HepG2 (cell line): ENCODE results near the gene TMEM158. TPM values are rescaled to one million over a fixed set of nuclear protein-coding genes. Genes with fewer than 3 reads are reported as not detected.
A peak's percentile ranks its signal among the peaks of the same experiment; 100 is the strongest.

Experiments used
- ATAC-seq: fragments of 200-7000 bp; cut with Tn5 transposase; 3 replicates; pipeline ENCODE4 v1.9.1; 2020; ENCODE audit warnings: mild to moderate bottlenecking, moderate library complexity
- BruUV-seq: library from RNA; stranded (reverse); fragments of 400-500 nt; replicated peaks from 2 replicates; lab custom pipeline; 2021; lab: Mats Ljungman, UMichigan
- CTCF ChIA-PET: fragments of 300-600 bp; formaldehyde crosslinking; extraction: SDS; loops from one replicate; lab custom pipeline; 2021; ENCODE audit warnings: low total read pairs, inconsistent platforms, low intra/inter-chr PET ratio; lab: Yijun Ruan, JAX
- POLR2A ChIA-PET: fragments of 350-600 bp; sonication (Branson Sonifier 250); formaldehyde crosslinking; loops from one replicate; lab custom pipeline; 2020; ENCODE audit warnings: antibody characterized with exemption, inconsistent platforms; lab: Yijun Ruan, JAX
- DNase-seq: peaks from one replicate; pipeline ENCODE4 v3.0.0-alpha.2; 2015; ENCODE audit warnings: low spot score
- FAIRE-seq: peaks from 3 replicates; lab custom pipeline; 2011; peaks lifted over from hg19 to GRCh38; lab: Jason Lieb, UNC
- H2AFZ ChIP-seq: one replicate; pipeline ENCODE4 v1.6.1; 2011; ENCODE audit warnings: low read length, inconsistent platforms
- H3K27ac ChIP-seq: fragments of 300-600 bp; 3 replicates; pipeline ENCODE4 v1.8.0; 2011; ENCODE audit warnings: mixed run types, mild to moderate bottlenecking, mixed read lengths, low read length, inconsistent platforms; ENCODE audit not compliant: insufficient read depth; ENCODE audit errors: extremely low read length
- H3K27me3 ChIP-seq, 2 experiments: fragments of 200-600 bp in 1 of 2; 2 replicates in 1 of 2; 3 replicates in 1 of 2; pipeline versions ENCODE4 v1.6.0 to v1.8.0; 2011; ENCODE audit warnings: low read length in 2 of 2, mild to moderate bottlenecking in 2 of 2, moderate library complexity in 2 of 2, inconsistent platforms in 1 of 2; ENCODE audit not compliant: insufficient read depth in 2 of 2, control insufficient read depth in 1 of 2
- H3K36me3 ChIP-seq, 2 experiments: fragments of 200-600 bp in 1 of 2; replicated peaks in 1 of 2; 2 replicates in 1 of 2; 3 replicates in 1 of 2; pipeline versions ENCODE4 v1.5.1 to v1.8.0; 2011; ENCODE audit warnings: low read length in 2 of 2, inconsistent platforms in 1 of 2; ENCODE audit not compliant: insufficient read depth in 2 of 2, control insufficient read depth in 1 of 2
- H3K4me1 ChIP-seq: 2 replicates; pipeline ENCODE4 v1.5.1; 2012; ENCODE audit warnings: low read length, inconsistent platforms; ENCODE audit not compliant: insufficient read depth
- H3K4me2 ChIP-seq: 2 replicates; pipeline ENCODE4 v1.6.0; 2011; ENCODE audit warnings: low read depth, low read length, inconsistent platforms
- H3K4me3 ChIP-seq, 3 experiments: fragments of 200-600 bp in 1 of 3; sonication (generic), shearing (Covaris generic) in 1 of 3; replicated peaks in 1 of 3; 2 replicates each; pipeline ENCODE4 v1.5.1; 2011 to 2016; ENCODE audit warnings: low read length in 3 of 3, inconsistent platforms in 2 of 3, low read depth in 2 of 3, mild to moderate bottlenecking in 2 of 3, control low read depth in 1 of 3, mixed read lengths in 1 of 3; ENCODE audit not compliant: insufficient read depth in 1 of 3
- H3K79me2 ChIP-seq: one replicate; pipeline ENCODE4 v1.6.1; 2011; ENCODE audit warnings: low read length, inconsistent platforms; ENCODE audit not compliant: insufficient read depth
- H3K9ac ChIP-seq: 2 replicates; pipeline ENCODE4 v1.6.0; 2011; ENCODE audit warnings: mild to moderate bottlenecking, low read depth, low read length, inconsistent platforms; ENCODE audit not compliant: insufficient read depth
- H3K9me3 ChIP-seq: 2 replicates; pipeline ENCODE4 v1.5.1; 2012; ENCODE audit warnings: mild to moderate bottlenecking, low read length
- H4K20me1 ChIP-seq: 2 replicates; pipeline ENCODE4 v1.6.0; 2011; ENCODE audit warnings: inconsistent platforms, mild to moderate bottlenecking, low read length, moderate library complexity; ENCODE audit not compliant: insufficient read depth
- ATF7 ChIP-seq, 2 experiments: fragments of 450-650 bp in 1 of 2; sonication (generic) in 1 of 2; formaldehyde crosslinking in 1 of 2; IDR thresholded peaks; 2 replicates each; pipeline versions ENCODE4 v1.4.0 to v1.6.1; 2016 to 2020; ENCODE audit warnings: antibody characterized with exemption in 1 of 2, mild to moderate bottlenecking in 1 of 2, missing genetic modification reagents in 1 of 2
- DMAP1 ChIP-seq: IDR thresholded peaks from 2 replicates; pipeline ENCODE4 v1.6.1; 2016
- GABPB1 ChIP-seq: IDR thresholded peaks from 2 replicates; pipeline ENCODE4 v1.6.1; 2016; ENCODE audit warnings: mild to moderate bottlenecking, missing genetic modification reagents, moderate library complexity, missing compliant biosample characterization
- GATA4 ChIP-seq: sonication (generic); IDR thresholded peaks from 2 replicates; pipeline ENCODE4 v1.6.1; 2016; ENCODE audit warnings: antibody characterized with exemption, low read depth, borderline replicate concordance
- MAFF ChIP-seq: IDR thresholded peaks from 2 replicates; pipeline ENCODE4 v1.6.1; 2011; ENCODE audit warnings: low read depth, low read length, improper control_type of control experiment
- MAFK ChIP-seq, 2 experiments: IDR thresholded peaks in 1 of 2; conservative IDR thresholded peaks in 1 of 2; 2 replicates each; pipeline ENCODE4 v1.6.1; 2011; ENCODE audit warnings: improper control_type of control experiment in 2 of 2, low read length in 2 of 2
- MZF1 ChIP-seq: sonication (generic); formaldehyde crosslinking; IDR thresholded peaks from 2 replicates; pipeline ENCODE4 v1.8.1; 2023; ENCODE audit warnings: mild to moderate bottlenecking, missing genetic modification reagents, borderline replicate concordance
- NFIC ChIP-seq: IDR thresholded peaks from 2 replicates; pipeline ENCODE4 v1.6.1; 2012; ENCODE audit warnings: mild to moderate bottlenecking, low read length, inconsistent platforms
- RAD51 ChIP-seq: fragments of 450-650 bp; IDR thresholded peaks from 2 replicates; pipeline ENCODE4 v1.6.1; 2016; ENCODE audit warnings: borderline replicate concordance
- RARG ChIP-seq: sonication (generic); formaldehyde crosslinking; IDR thresholded peaks from 2 replicates; pipeline ENCODE4 v1.4.0; 2020; ENCODE audit warnings: low read depth, mild to moderate bottlenecking, missing genetic modification reagents
- TBL1XR1 ChIP-seq: fragments of 150-350 bp; IDR thresholded peaks from 2 replicates; pipeline ENCODE4 v1.6.1; 2014; ENCODE audit warnings: borderline replicate concordance, low read length; ENCODE audit not compliant: partially characterized antibody
- ZNF121 ChIP-seq: sonication (generic); formaldehyde crosslinking; IDR thresholded peaks from 2 replicates; pipeline ENCODE4 v1.5.0; 2020; ENCODE audit warnings: mild to moderate bottlenecking, missing genetic modification reagents
- ZNF350 ChIP-seq: sonication (generic); formaldehyde crosslinking; IDR thresholded peaks from 2 replicates; pipeline ENCODE4 v1.4.0; 2020; ENCODE audit warnings: mild to moderate bottlenecking, low read depth, missing genetic modification reagents, borderline replicate concordance
- ZNF556 ChIP-seq: sonication (generic); formaldehyde crosslinking; IDR thresholded peaks from 2 replicates; pipeline ENCODE4 v1.4.0; 2020; ENCODE audit warnings: mild to moderate bottlenecking, missing genetic modification reagents, borderline replicate concordance
- ZNF605 ChIP-seq: sonication (generic); formaldehyde crosslinking; IDR thresholded peaks from 2 replicates; pipeline ENCODE4 v1.8.0; 2022; ENCODE audit warnings: mild to moderate bottlenecking, missing genetic modification reagents
- ZSCAN12 ChIP-seq: sonication (generic); formaldehyde crosslinking; IDR thresholded peaks from 2 replicates; pipeline ENCODE4 v1.9.0; 2021; ENCODE audit warnings: mild to moderate bottlenecking, missing genetic modification reagents
- WGBS: methylation state at CpG from one replicate; pipeline ENCODE4 v1.1.6; 2017; ENCODE audit warnings: low lambda C conversion rate; 5-methylcytosine and 5-hydroxymethylcytosine counted together
- in situ Hi-C: cut with HindIII; loops from 2 replicates; pipeline ENCODE4 v1.10.0; 2017; ENCODE audit warnings: low pct_unique_long_range_greater_than_20kb; ENCODE audit not compliant: extremely low pct_ligation_motif_present
- intact Hi-C: fragments of 100-400 bp; cut with micrococcal nuclease; formaldehyde crosslinking; loops from one replicate; pipeline ENCODE4 v1.10.0; 2022; ENCODE audit not compliant: unreplicated experiment
- polyA plus RNA-seq, 8 experiments: library from polyadenylated mRNA; depleted of rRNA in 3 of 8; stranded (reverse) in 7 of 8; unstranded in 1 of 8; fragments of >200 nt; fragmentation: Illumina TruSeq in 4 of 8; extraction: Trizol in 4 of 8; gene quantifications; 2 replicates each; pipeline versions ENCODE4 v1.2.1 to v1.2.3, GENCODE V29; 2011 to 2016; ENCODE audit warnings: low read depth in 4 of 8, missing spikeins in 1 of 8, mixed read lengths in 1 of 8; ENCODE audit not compliant: insufficient read depth in 1 of 8
- total RNA-seq, 5 experiments: library from RNA; depleted of rRNA; stranded (reverse); fragments of >200 nt; fragmentation: Illumina TruSeq; extraction: Trizol; gene quantifications; 2 replicates each; pipeline ENCODE4 v1.2.3, GENCODE V29; 2016; ENCODE audit warnings: low read depth in 1 of 5
- TF ChIP-seq, protein P1 (sequence below): sonication (generic); formaldehyde crosslinking; IDR thresholded peaks from 2 replicates; pipeline ENCODE4 v1.5.1; 2020; ENCODE audit warnings: missing genetic modification reagents, mild to moderate bottlenecking, borderline replicate concordance
- TF ChIP-seq, protein P2 (sequence below): IDR thresholded peaks from 2 replicates; pipeline ENCODE4 v1.6.1; 2012; ENCODE audit warnings: inconsistent platforms

Gene TMEM158
- total and polyA plus RNA-seq, 2 of the 13 experiments (the other 11 are each of a cell fraction or from before 2014, with no cell fraction given), result 0.13 TPM; not detected in 1

DNA sequence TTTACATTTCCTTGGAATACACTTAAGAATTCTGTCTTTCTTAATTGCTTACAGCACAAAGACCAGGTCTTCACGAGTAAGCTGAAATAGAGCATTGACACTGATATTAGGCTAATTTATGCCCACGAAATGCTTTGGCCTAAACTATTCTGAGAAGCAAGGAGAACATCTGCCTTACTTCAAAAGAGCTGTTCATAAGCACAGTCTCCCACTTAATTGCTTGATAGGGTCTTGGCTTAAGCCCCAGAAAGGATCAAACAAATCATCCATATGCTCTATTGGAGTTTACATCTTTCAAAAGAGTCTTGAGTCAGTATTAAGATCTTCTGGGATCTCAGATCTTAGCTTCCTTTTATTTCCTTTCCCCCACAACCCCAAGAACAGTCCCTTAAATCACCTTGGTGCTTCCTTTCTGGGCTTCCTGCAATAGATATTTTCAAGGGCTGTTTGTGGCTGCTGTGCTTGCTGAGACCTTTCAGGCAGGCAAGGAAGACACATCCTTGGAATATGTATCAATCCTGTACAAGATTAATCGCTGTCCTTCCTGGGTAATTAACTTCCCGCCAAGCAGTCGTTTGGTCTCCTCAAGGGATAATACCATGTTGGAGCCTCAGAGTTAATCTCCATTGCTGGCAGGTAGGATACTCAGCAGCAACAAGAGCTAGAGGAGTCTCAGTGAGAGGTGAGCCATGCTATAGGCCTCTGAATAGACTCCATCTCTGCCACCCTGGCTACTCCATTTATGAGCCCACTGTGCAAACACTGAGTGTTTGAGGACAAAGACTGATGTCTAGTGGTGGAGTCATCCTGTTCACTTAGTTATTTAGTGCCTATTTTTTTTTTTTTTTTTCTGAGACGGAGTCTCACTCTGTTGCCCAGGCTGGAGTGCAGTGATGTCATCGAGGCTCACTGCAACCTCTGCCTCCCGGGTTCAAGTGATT is 37.1 kb downstream of the TMEM158 start:
- in situ Hi-C loops, result no loop called here
- TF ChIP-seq ATF7 (IDR thresholded peaks at IDR 0.05) (peak; percentile 45; the same call in 1 of the 2 replicates), ATF7 (CRISPR knock-in tag; IDR thresholded peaks at IDR 0.05) (no peak), ZNF121 (peak; percentile 73), GATA4 (no peak)
- TF ChIP-seq, all 625 proteins: peak for 2
- H3K4me1 ChIP-seq, result peaks cover 48% of the 10 kb centered on the region
- H3K9ac ChIP-seq, result no peak overlapping the region
- H4K20me1 ChIP-seq, result no peaks in the 10 kb centered on the region
- no peak overlapping the region for H3K4me3 ChIP-seq
- H3K27me3 ChIP-seq, result 0 out of 5 replicates have a peak, but pooled peaks cover under 1 to 7% of the 10 kb centered on the region in 2 experiments
- H3K9me3 ChIP-seq, result no peaks in the 10 kb centered on the region
- H3K79me2 ChIP-seq, result no peaks in the 10 kb centered on the region
- DNase-seq (peak; percentile 25), ATAC-seq (no peak; the same call in 2 of the 3 replicates), FAIRE-seq (no peak)
- no TSS peak for BruUV-seq
- POLR2A ChIA-PET, result no interaction called here
- no peak overlapping the region for H3K27ac ChIP-seq
- H3K4me2 ChIP-seq, result no peak overlapping the region
- CTCF ChIA-PET, result no interaction called here
- H3K36me3 ChIP-seq, result no peaks in the 10 kb centered on the region
- WGBS, result 47% methylated on average over 8 of the region's 8 CpGs
- intact Hi-C loops, result no loop called here
- no peak overlapping the region for H2AFZ ChIP-seq

DNA sequence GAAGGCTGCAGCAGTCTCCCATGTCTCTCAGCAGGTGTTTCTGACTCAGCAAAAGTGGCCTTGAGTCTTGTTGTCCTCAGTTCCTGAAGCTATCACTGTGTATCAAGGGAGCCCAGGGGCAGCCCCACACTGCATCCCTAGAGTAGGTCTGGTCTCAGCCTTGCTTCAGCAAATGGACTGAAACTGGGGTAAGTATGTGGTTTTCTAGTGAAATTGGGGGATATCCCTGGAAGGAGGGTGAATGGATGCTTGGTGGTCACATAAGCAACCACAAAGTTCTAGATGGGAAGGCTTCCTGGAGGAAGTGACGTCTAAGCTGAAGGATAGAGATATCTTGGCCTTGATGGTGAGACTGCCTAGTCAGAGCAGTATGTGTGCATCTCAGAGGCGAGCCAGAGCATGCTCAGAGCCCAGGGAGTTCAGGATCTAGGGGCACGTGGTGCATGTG is 38.4 kb downstream of the TMEM158 start:
- ChIA-PET POLR2A (no interaction called here), CTCF (no interaction called here)
- H3K9me3 ChIP-seq, result no peaks in the 10 kb centered on the region
- no TSS peak for BruUV-seq
- intact Hi-C loops, result no loop called here
- 28% methylated on average over 2 of the region's 3 CpGs for WGBS
- no peaks in the 10 kb centered on the region for H4K20me1 ChIP-seq
- no peak overlapping the region for H3K9ac ChIP-seq
- no peak for DNase-seq
- H3K79me2 ChIP-seq, result no peaks in the 10 kb centered on the region
- TF ChIP-seq MZF1 (CRISPR knock-in tag) (no peak), MAFF (0 out of 2 replicates have a peak, but pooled peaks have one; percentile 15), ZNF556 (CRISPR knock-in tag) (no peak), ZNF350 (CRISPR knock-in tag) (no peak), DMAP1 (CRISPR knock-in tag) (no peak), RAD51 (no peak), ZNF605 (CRISPR knock-in tag) (no peak), ZSCAN12 (CRISPR knock-in tag) (no peak), GABPB1 (CRISPR knock-in tag) (no peak), TBL1XR1 (no peak), RARG (CRISPR knock-in tag) (no peak), MAFK (conservative IDR thresholded peaks at IDR 0.05 in 1 of 2, IDR thresholded peaks at IDR 0.05 in 1 of 2; ENCODE audit: low read length in 2 of 2) (peak; percentile 23 to 49; a peak in 2 of 4 replicates), NFIC (no peak)
- TF ChIP-seq, protein P1, sequence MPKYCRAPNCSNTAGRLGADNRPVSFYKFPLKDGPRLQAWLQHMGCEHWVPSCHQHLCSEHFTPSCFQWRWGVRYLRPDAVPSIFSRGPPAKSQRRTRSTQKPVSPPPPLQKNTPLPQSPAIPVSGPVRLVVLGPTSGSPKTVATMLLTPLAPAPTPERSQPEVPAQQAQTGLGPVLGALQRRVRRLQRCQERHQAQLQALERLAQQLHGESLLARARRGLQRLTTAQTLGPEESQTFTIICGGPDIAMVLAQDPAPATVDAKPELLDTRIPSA (CRISPR knock-in tag), result no peak
- TF ChIP-seq, protein P2, sequence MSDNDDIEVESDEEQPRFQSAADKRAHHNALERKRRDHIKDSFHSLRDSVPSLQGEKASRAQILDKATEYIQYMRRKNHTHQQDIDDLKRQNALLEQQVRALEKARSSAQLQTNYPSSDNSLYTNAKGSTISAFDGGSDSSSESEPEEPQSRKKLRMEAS, result 0 out of 2 replicates have a peak, but pooled peaks have one; percentile 26
- in situ Hi-C loops, result no loop called here
- 0 out of 5 replicates have a peak, but pooled peaks cover 1 to 7% of the 10 kb centered on the region in 2 experiments for H3K27me3 ChIP-seq
- H3K36me3 ChIP-seq, result no peaks in the 10 kb centered on the region
- no peak overlapping the region for H2AFZ ChIP-seq
- peaks cover 47% of the 10 kb centered on the region for H3K4me1 ChIP-seq
- ATAC-seq, result no peak
- no peak for FAIRE-seq
- no peak overlapping the region for H3K27ac ChIP-seq
- no peak overlapping the region for H3K4me2 ChIP-seq
- H3K4me3 ChIP-seq, result no peak overlapping the region
